Mammary epithelial cell (primary cell): Measurements from ENCODE around the gene MEG3.

Experiments used
- EZH2 ChIP-seq: IDR thresholded peaks from 2 replicates; pipeline ENCODE4 v1.6.1; 2012; ENCODE audit warnings: low read length, inconsistent platforms, borderline replicate concordance
- TF ChIP-seq, protein P1 (sequence below), 2 donors: IDR thresholded peaks in 1 of 2; conservative IDR thresholded peaks in 1 of 2; 2 replicates each; pipeline ENCODE4 v1.5.1; 2011 to 2012; ENCODE audit warnings: inconsistent platforms in 2 of 2, low read length in 2 of 2, mild to moderate bottlenecking in 2 of 2, control low read depth in 1 of 2, low read depth in 1 of 2; ENCODE audit not compliant: insufficient read depth in 1 of 2; ENCODE audit errors: extremely low read depth in 1 of 2

DNA sequence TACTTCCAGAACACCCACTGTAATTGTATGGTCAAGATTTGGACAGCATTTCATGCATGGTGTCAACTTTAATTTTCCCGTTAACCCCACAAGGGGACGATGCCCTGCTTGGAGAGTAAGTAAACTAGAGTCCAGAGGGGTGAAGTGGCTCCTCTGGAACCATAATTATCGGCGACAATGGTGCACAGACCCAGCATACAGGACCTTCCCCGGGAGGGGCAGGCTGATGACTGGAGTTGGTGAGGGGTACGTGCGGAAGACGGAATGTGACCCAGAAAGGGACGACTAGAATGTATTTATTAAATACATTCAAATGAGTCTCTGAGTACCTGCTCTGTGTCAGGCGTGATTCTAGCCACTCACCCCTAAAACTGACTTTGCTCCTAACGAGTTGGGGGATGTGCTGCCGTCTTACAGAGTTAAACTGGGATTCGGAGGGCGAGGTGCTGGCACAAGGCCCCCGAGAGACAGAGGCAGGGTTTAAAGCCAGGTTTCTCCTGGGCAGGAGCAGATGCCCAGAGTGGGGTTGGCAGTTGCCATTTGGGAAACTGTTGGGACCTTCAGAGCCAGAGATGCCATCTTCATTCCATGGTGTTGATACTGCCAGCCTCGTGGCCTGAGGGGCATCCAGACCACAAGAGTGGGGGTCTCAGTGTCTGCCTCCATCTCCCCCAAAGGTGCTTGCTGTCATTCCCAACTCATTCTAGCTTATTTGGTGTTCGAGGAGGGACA is 66.7 kb downstream of the MEG3 start:
- TF ChIP-seq, protein P1, sequence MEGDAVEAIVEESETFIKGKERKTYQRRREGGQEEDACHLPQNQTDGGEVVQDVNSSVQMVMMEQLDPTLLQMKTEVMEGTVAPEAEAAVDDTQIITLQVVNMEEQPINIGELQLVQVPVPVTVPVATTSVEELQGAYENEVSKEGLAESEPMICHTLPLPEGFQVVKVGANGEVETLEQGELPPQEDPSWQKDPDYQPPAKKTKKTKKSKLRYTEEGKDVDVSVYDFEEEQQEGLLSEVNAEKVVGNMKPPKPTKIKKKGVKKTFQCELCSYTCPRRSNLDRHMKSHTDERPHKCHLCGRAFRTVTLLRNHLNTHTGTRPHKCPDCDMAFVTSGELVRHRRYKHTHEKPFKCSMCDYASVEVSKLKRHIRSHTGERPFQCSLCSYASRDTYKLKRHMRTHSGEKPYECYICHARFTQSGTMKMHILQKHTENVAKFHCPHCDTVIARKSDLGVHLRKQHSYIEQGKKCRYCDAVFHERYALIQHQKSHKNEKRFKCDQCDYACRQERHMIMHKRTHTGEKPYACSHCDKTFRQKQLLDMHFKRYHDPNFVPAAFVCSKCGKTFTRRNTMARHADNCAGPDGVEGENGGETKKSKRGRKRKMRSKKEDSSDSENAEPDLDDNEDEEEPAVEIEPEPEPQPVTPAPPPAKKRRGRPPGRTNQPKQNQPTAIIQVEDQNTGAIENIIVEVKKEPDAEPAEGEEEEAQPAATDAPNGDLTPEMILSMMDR (conservative IDR thresholded peaks at IDR 0.05 in 1 of 2, IDR thresholded peaks at IDR 0.05 in 1 of 2; ENCODE audit: extremely low read depth in 1 of 2, insufficient read depth in 1 of 2, low read depth in 1 of 2, low read length in 2 of 2) = no peak
- no peak for TF ChIP-seq EZH2
